GM12878 (cell line): ENCODE results near the gene DDIT4. TPM values are rescaled to one million over a fixed set of nuclear protein-coding genes. Genes with fewer than 3 reads are reported as not detected.

Source experiments
- ATAC-seq: fragments of 200-7000 bp; cut with Tn5 transposase; 3 replicates; pipeline ENCODE4 v1.9.1; 2020; ENCODE audit warnings: mild to moderate bottlenecking, moderate library complexity
- BruUV-seq: library from RNA; stranded (reverse); fragments of 400-500 nt; replicated peaks from 2 replicates; lab custom pipeline; 2021; lab: Mats Ljungman, UMichigan
- CTCF ChIA-PET: fragments of 300-600 bp; sonication (Branson Sonifier 250); formaldehyde crosslinking; extraction: SDS; loops from one replicate; lab custom pipeline; 2021; ENCODE audit warnings: inconsistent platforms; lab: Yijun Ruan, JAX
- POLR2A ChIA-PET: fragments of 350-600 bp; formaldehyde crosslinking; extraction: SDS; loops from one replicate; lab custom pipeline; 2021; ENCODE audit warnings: inconsistent platforms; lab: Charles Lee
- RAD21 ChIA-PET: fragments of 300-600 bp; sonication (Branson Sonifier 250); formaldehyde crosslinking; loops from one replicate; lab custom pipeline; 2023; ENCODE audit warnings: antibody characterized with exemption; ENCODE audit not compliant: unreplicated experiment; lab: Charles Lee
- SMC1A ChIA-PET: fragments of 300-600 bp; sonication (Branson Sonifier 250); formaldehyde crosslinking; loops from one replicate; lab custom pipeline; 2023; ENCODE audit not compliant: unreplicated experiment, uncharacterized antibody; lab: Charles Lee
- DNase-seq: peaks from one replicate; pipeline ENCODE4 v3.0.0-alpha.2; 2011; ENCODE audit warnings: low read depth, low spot score
- FAIRE-seq: peaks from 3 replicates; lab custom pipeline; 2011; peaks lifted over from hg19 to GRCh38; lab: Jason Lieb, UNC
- H2AFZ ChIP-seq: 2 replicates; pipeline ENCODE4 v1.6.0; 2011; ENCODE audit warnings: low read depth, low read length, control low read depth; ENCODE audit not compliant: control insufficient read depth
- H3K27ac ChIP-seq: 2 replicates; pipeline ENCODE4 v1.5.1; 2011; ENCODE audit warnings: control low read depth; ENCODE audit not compliant: control insufficient read depth, insufficient read depth
- H3K27me3 ChIP-seq, 2 experiments: replicated peaks in 1 of 2; 2 replicates each; pipeline versions ENCODE4 v1.6.0 to v1.6.1; 2011; ENCODE audit warnings: low read length in 1 of 2; ENCODE audit not compliant: control insufficient read depth in 2 of 2, insufficient read depth in 2 of 2
- H3K36me3 ChIP-seq, 2 experiments: 2 replicates each; pipeline ENCODE4 v1.5.1; 2011; ENCODE audit warnings: low read length in 1 of 2; ENCODE audit not compliant: control insufficient read depth in 2 of 2, insufficient read depth in 2 of 2
- H3K4me1 ChIP-seq: 2 replicates; pipeline ENCODE4 v1.6.1; 2011; ENCODE audit warnings: mild to moderate bottlenecking, low read length, moderate library complexity, mixed read lengths; ENCODE audit not compliant: control insufficient read depth, insufficient read depth
- H3K4me2 ChIP-seq: 2 replicates; pipeline ENCODE4 v1.6.0; 2011; ENCODE audit warnings: control low read depth; ENCODE audit not compliant: control insufficient read depth, insufficient read depth
- H3K4me3 ChIP-seq: fragments of 200-600 bp; sonication (generic); 2 replicates; pipeline ENCODE4 v1.5.1; 2016
- H3K79me2 ChIP-seq: 2 replicates; pipeline ENCODE4 v1.6.0; 2011; ENCODE audit warnings: low read length; ENCODE audit not compliant: control insufficient read depth, insufficient read depth
- H3K9ac ChIP-seq: 2 replicates; pipeline ENCODE4 v1.8.0; 2011; ENCODE audit warnings: low read length, control low read depth, mixed read lengths; ENCODE audit not compliant: control insufficient read depth, insufficient read depth
- H3K9me3 ChIP-seq: replicated peaks from 3 replicates; pipeline ENCODE4 v1.5.1; 2011; ENCODE audit warnings: mild to moderate bottlenecking, low read length; ENCODE audit not compliant: control insufficient read depth, insufficient read depth
- H4K20me1 ChIP-seq: 2 replicates; pipeline ENCODE4 v1.6.0; 2011; ENCODE audit not compliant: control insufficient read depth, insufficient read depth
- CHD4 ChIP-seq: fragments of 200-600 bp; sonication (generic); IDR thresholded peaks from 2 replicates; pipeline ENCODE4 v1.6.1; 2016; ENCODE audit warnings: mild to moderate bottlenecking
- JUNB ChIP-seq: IDR thresholded peaks from 2 replicates; pipeline ENCODE4 v1.6.1; 2016; ENCODE audit warnings: antibody characterized with exemption, mild to moderate bottlenecking
- NFYB ChIP-seq: IDR thresholded peaks from 2 replicates; pipeline ENCODE4 v1.6.1; 2011; ENCODE audit warnings: low read depth, mild to moderate bottlenecking, low read length, improper control_type of control experiment, moderate library complexity; ENCODE audit not compliant: insufficient read depth
- SIN3A ChIP-seq: IDR thresholded peaks from 2 replicates; pipeline ENCODE4 v1.6.1; 2012; ENCODE audit warnings: low read depth, low read length, improper control_type of control experiment
- YY1 ChIP-seq: IDR thresholded peaks from 2 replicates; pipeline ENCODE4 v1.6.1; 2011; ENCODE audit warnings: low read depth, mild to moderate bottlenecking, low read length
- WGBS: methylation state at CpG from one replicate; pipeline ENCODE4 v1.1.6; 2016; ENCODE audit warnings: low lambda C conversion rate; ENCODE audit not compliant: insufficient replicate concordance, insufficient coverage; ENCODE audit errors: missing lambda C conversion rate; 5-methylcytosine and 5-hydroxymethylcytosine counted together
- in situ Hi-C: fragments of 300-500 bp; cut with MboI; formaldehyde crosslinking; loops from 9 replicates; pipeline ENCODE4 v1.14.3; 2018; ENCODE audit warnings: mixed read lengths
- intact Hi-C: fragments of 100-400 bp; cut with micrococcal nuclease; formaldehyde crosslinking; loops from one replicate; pipeline ENCODE4 v1.14.2; 2022; ENCODE audit not compliant: unreplicated experiment
- polyA plus RNA-seq, 11 experiments: library from polyadenylated mRNA; depleted of rRNA in 4 of 11; unstranded in 6 of 11; stranded (reverse) in 5 of 11; fragments of >200 nt; fragmentation: Nextera tagmentation in 4 of 11; fragmentation: Illumina TruSeq in 1 of 11; extraction: Ambion mirVana in 4 of 11; extraction: Trizol in 1 of 11; gene quantifications; 1 replicate in 1 of 11; 2 replicates in 10 of 11; pipeline versions ENCODE4 v1.2.1 to v1.2.3, GENCODE V29; 2011 to 2016; ENCODE audit warnings: inconsistent platforms in 2 of 11, missing spikeins in 2 of 11, low read depth in 1 of 11
- total RNA-seq, 4 experiments: library from RNA; depleted of rRNA in 3 of 4; stranded (reverse); fragments of >200 nt in 3 of 4; fragmentation: Illumina TruSeq in 1 of 4; extraction: Trizol in 1 of 4; gene quantifications; 2 replicates each; pipeline versions ENCODE4 v1.2.1 to v1.2.3, GENCODE V29; 2013 to 2021
- TF ChIP-seq, protein P1 (sequence below): fragments of 450-650 bp; IDR thresholded peaks from 2 replicates; pipeline ENCODE4 v1.6.1; 2017; ENCODE audit warnings: borderline replicate concordance
- TF ChIP-seq, protein P2 (sequence below): IDR thresholded peaks from 2 replicates; pipeline ENCODE4 v1.6.1; 2012; ENCODE audit warnings: low read depth, low read length, improper control_type of control experiment
- TF ChIP-seq, protein P3 (sequence below), 3 experiments: IDR thresholded peaks in 2 of 3; conservative IDR thresholded peaks in 1 of 3; 2 replicates each; pipeline ENCODE4 v1.5.1; 2011; ENCODE audit warnings: low read depth in 3 of 3, low read length in 3 of 3, mild to moderate bottlenecking in 3 of 3, control low read depth in 2 of 3, moderate library complexity in 2 of 3, inconsistent platforms in 1 of 3, mixed read lengths in 1 of 3; ENCODE audit not compliant: control insufficient read depth in 2 of 3, insufficient read depth in 1 of 3; ENCODE audit errors: extremely low read depth in 1 of 3

Gene DDIT4
- total and polyA plus RNA-seq, 10 of the 15 experiments (the other 5 are each of a cell fraction or from before 2014, with no cell fraction given), result 2.1 to 277 (median 183) TPM

DNA sequence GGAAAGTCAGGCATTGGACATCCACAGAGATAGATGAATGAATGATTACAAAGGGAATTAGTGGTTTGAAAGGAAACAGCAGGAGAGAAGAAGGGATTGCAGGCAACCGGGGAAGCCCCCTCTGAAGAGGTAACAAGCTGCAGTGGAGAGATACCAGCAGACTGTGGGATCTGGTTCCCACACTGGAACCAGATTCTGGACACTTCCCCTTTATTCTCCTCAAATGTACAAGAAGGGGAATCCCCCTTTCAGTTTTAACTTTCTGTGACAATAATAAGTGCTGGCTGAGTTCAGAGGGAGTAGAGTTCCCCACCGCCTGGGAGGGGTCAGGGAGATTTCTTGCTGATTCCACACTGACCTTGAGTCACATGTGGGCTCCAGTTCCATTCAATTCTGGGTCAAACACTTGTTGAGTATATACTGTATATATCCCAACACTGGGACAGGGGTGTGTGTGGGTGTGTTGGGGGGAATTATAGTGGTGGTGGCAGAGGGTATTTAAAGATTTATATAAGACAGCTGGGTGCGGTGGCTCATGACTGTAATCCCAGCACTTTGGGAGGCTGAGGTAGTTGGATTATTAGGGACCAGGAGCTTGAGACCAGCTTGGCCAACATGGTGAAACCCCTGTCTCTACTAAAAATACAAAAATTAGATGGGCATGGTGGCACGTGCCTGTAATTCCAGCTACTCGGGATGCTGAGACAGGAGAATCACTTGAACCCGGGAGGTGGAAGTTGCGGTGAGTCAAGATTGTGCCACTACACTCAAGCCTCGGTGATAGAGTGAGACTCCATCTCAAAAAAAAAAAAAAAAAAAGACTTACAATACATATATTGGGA, 16.5 kb upstream of the DDIT4 start (continued):
- TF ChIP-seq NFYB (no peak), YY1 (no peak), SIN3A (no peak), CHD4 (no peak)

DNA sequence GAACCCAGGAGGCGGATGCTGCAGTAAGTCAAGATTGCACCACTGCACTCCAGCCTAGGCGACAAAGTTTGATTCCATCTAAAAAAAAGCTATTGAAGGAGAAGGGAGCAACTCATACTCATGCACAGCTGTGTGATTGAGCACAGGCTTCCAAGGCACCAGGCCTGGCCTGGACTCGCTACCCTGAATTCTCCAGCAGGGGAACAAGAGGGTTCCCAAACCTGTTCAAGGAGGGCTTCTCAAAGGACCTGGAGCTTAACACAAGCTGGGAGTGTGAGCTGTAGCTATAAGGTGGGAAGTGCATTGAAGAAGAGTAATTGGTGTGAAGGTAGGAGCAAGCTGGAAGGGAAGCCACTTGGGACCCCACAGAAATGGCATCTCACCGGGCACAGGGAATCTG, 15.1 kb upstream of the DDIT4 start:
- intact Hi-C loops (no loop called here), in situ Hi-C loops (no loop called here)
- Histone ChIP-seq H4K20me1 (no peaks in the 10 kb centered on the region), H3K36me3 (no peaks in the 10 kb centered on the region), H3K9me3 (no peaks in the 10 kb centered on the region), H3K4me2 (no peak overlapping the region), H3K4me1 (peaks cover 81% of the 10 kb centered on the region)
- no TSS peak for BruUV-seq
- WGBS, result 100% methylated on average over 4 of the region's 4 CpGs
- ChIA-PET RAD21 (interaction anchor here (0.8 to 13.0 kb wide), 12 partner anchors 12 to 133 kb away, joined by 3 to 200 read pairs (median 54); partner anchors contain the start of genes ANAPC16, ASCC1 and DDIT4), POLR2A (interaction anchor here (0.7 to 11.6 kb wide), 16 partner anchors 11 to 586 kb away, joined by 3 to 267 read pairs (median 6); partner anchors contain the start of genes ANAPC16, ASCC1 and DDIT4), CTCF (interaction anchor here (0.5 to 7.6 kb wide), 15 partner anchors 8 to 408 kb away, joined by 3 to 59 read pairs (median 4); partner anchors contain the start of genes DDIT4 and PSAP)
- no peak for FAIRE-seq
- TF ChIP-seq, protein P1, sequence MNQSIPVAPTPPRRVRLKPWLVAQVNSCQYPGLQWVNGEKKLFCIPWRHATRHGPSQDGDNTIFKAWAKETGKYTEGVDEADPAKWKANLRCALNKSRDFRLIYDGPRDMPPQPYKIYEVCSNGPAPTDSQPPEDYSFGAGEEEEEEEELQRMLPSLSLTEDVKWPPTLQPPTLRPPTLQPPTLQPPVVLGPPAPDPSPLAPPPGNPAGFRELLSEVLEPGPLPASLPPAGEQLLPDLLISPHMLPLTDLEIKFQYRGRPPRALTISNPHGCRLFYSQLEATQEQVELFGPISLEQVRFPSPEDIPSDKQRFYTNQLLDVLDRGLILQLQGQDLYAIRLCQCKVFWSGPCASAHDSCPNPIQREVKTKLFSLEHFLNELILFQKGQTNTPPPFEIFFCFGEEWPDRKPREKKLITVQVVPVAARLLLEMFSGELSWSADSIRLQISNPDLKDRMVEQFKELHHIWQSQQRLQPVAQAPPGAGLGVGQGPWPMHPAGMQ, result no peak
- TF ChIP-seq, protein P2, sequence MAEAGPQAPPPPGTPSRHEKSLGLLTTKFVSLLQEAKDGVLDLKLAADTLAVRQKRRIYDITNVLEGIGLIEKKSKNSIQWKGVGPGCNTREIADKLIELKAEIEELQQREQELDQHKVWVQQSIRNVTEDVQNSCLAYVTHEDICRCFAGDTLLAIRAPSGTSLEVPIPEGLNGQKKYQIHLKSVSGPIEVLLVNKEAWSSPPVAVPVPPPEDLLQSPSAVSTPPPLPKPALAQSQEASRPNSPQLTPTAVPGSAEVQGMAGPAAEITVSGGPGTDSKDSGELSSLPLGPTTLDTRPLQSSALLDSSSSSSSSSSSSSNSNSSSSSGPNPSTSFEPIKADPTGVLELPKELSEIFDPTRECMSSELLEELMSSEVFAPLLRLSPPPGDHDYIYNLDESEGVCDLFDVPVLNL, result no peak
- TF ChIP-seq, protein P3, sequence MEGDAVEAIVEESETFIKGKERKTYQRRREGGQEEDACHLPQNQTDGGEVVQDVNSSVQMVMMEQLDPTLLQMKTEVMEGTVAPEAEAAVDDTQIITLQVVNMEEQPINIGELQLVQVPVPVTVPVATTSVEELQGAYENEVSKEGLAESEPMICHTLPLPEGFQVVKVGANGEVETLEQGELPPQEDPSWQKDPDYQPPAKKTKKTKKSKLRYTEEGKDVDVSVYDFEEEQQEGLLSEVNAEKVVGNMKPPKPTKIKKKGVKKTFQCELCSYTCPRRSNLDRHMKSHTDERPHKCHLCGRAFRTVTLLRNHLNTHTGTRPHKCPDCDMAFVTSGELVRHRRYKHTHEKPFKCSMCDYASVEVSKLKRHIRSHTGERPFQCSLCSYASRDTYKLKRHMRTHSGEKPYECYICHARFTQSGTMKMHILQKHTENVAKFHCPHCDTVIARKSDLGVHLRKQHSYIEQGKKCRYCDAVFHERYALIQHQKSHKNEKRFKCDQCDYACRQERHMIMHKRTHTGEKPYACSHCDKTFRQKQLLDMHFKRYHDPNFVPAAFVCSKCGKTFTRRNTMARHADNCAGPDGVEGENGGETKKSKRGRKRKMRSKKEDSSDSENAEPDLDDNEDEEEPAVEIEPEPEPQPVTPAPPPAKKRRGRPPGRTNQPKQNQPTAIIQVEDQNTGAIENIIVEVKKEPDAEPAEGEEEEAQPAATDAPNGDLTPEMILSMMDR (IDR thresholded peaks at IDR 0.05 in 2 of 3, conservative IDR thresholded peaks at IDR 0.05 in 1 of 3; ENCODE audit: control insufficient read depth in 2 of 3, extremely low read depth in 1 of 3, insufficient read depth in 1 of 3, low read depth in 3 of 3, low read length in 3 of 3), result peak in 1 of 3 experiments; percentile 10; a peak in 1 of 6 replicates
- no peak for TF ChIP-seq JUNB
- TF ChIP-seq, all 136 proteins: peak for 1
- H2AFZ ChIP-seq, result no peak overlapping the region
- no peak overlapping the region for H3K9ac ChIP-seq
- no peak for DNase-seq
- no peak overlapping the region for H3K4me3 ChIP-seq
- SMC1A ChIA-PET, result interaction anchor here (0.6 to 21.0 kb wide), 17 partner anchors 12 to 496 kb away, joined by 3 to 275 read pairs (median 8); partner anchors contain the start of gene DDIT4
- peaks cover 2% of the 10 kb centered on the region for H3K79me2 ChIP-seq
- no peak for ATAC-seq
- peak overlapping the region; percentile 95 for H3K27ac ChIP-seq
- no peaks in the 10 kb centered on the region for H3K27me3 ChIP-seq
